ENCODE measurements around the gene GPHN.

- TF ChIP-seq, protein P1, sequence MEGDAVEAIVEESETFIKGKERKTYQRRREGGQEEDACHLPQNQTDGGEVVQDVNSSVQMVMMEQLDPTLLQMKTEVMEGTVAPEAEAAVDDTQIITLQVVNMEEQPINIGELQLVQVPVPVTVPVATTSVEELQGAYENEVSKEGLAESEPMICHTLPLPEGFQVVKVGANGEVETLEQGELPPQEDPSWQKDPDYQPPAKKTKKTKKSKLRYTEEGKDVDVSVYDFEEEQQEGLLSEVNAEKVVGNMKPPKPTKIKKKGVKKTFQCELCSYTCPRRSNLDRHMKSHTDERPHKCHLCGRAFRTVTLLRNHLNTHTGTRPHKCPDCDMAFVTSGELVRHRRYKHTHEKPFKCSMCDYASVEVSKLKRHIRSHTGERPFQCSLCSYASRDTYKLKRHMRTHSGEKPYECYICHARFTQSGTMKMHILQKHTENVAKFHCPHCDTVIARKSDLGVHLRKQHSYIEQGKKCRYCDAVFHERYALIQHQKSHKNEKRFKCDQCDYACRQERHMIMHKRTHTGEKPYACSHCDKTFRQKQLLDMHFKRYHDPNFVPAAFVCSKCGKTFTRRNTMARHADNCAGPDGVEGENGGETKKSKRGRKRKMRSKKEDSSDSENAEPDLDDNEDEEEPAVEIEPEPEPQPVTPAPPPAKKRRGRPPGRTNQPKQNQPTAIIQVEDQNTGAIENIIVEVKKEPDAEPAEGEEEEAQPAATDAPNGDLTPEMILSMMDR (conservative IDR thresholded peaks at IDR 0.05 in 1 of 2, IDR thresholded peaks at IDR 0.05 in 1 of 2; ENCODE audit: extremely low read depth in 1 of 2, insufficient read depth in 1 of 2, low read depth in 1 of 2, low read length in 2 of 2): no peak
- TF ChIP-seq EZH2 (IDR thresholded peaks at IDR 0.05; ENCODE audit: borderline replicate concordance, low read length): no peak
These were observed 325.9 kb downstream of the GPHN start for GRCh38 chr14:66833816-66834215.

All from mammary epithelial cell (primary cell).